ENCODE measurements around the gene PIGR. TPM values are rescaled to one million over a fixed set of nuclear protein-coding genes. Genes with fewer than 3 reads are reported as not detected.

PIGR gene
- total RNA-seq, 1 experiment from 2014 or later: 2.6 TPM

- no peak overlapping the region for H3K4me3 ChIP-seq (replicated peaks in 1 of 2; ENCODE audit: low read depth in 1 of 2, low read length in 2 of 2)
- CTCF ChIA-PET: no interaction called here
- no peaks in the 10 kb centered on the region for H3K9me3 ChIP-seq (ENCODE audit: control insufficient read depth in 1 of 2, insufficient read depth in 1 of 2, low read depth in 1 of 2, low read length in 2 of 2)
- H3K4me1 ChIP-seq (ENCODE audit: control insufficient read depth in 1 of 2, insufficient read depth in 2 of 2, low read length in 2 of 2): peaks cover 8 to 44% of the 10 kb centered on the region in 2 experiments
- no peak for ATAC-seq
- POLR2A ChIA-PET: no interaction called here
- no peaks in the 10 kb centered on the region for H3K36me3 ChIP-seq (ENCODE audit: control insufficient read depth in 1 of 2, insufficient read depth in 2 of 2, low read length in 2 of 2)
- no peak for DNase-seq (ENCODE audit: low read depth, low spot score)
- H3K27me3 ChIP-seq (ENCODE audit: insufficient read depth, low read length): no peaks in the 10 kb centered on the region
- no TSS peak for BruUV-seq (replicated peaks)
- no peak overlapping the region for H3K9ac ChIP-seq (ENCODE audit: low read length)
- TF ChIP-seq CEBPB (IDR thresholded peaks at IDR 0.05; ENCODE audit: low read depth) (no peak), FOSL1 (IDR thresholded peaks at IDR 0.05; ENCODE audit: low read depth) (no peak), CBX3 (IDR thresholded peaks at IDR 0.05; ENCODE audit: low read depth) (no peak), RAD21 (IDR thresholded peaks at IDR 0.05; ENCODE audit: low read depth) (peak; percentile 34; the same call in 1 of the 2 replicates), CTCF (IDR thresholded peaks at IDR 0.05 in 2 of 3, conservative IDR thresholded peaks at IDR 0.05 in 1 of 3; ENCODE audit: borderline replicate concordance in 1 of 3, insufficient read depth in 1 of 3, low read depth in 2 of 3, low read length in 2 of 3) (peak in 2 of 3 experiments; percentile 56 to 57; a peak in 4 of 6 replicates), ATF3 (IDR thresholded peaks at IDR 0.05) (no peak), ZFX (IDR thresholded peaks at IDR 0.05) (no peak), ELF1 (IDR thresholded peaks at IDR 0.05; ENCODE audit: borderline replicate concordance, low read depth) (no peak)
- TF ChIP-seq, protein P1, sequence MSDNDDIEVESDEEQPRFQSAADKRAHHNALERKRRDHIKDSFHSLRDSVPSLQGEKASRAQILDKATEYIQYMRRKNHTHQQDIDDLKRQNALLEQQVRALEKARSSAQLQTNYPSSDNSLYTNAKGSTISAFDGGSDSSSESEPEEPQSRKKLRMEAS (IDR thresholded peaks at IDR 0.05): no peak
- H3K79me2 ChIP-seq (ENCODE audit: insufficient read depth, low read length): no peaks in the 10 kb centered on the region
- RAD21 ChIA-PET (ENCODE audit: low non-redundant PET in 1 of 2, low total read pairs in 2 of 2, uncharacterized antibody in 2 of 2, unreplicated experiment in 2 of 2): no interaction called here
- intact Hi-C loops (cut with micrococcal nuclease): no loop called here
- no peaks in the 10 kb centered on the region for H4K20me1 ChIP-seq (ENCODE audit: insufficient read depth)
- H3K9me2 ChIP-seq (ENCODE audit: insufficient read depth): no peaks in the 10 kb centered on the region
- H2AFZ ChIP-seq (ENCODE audit: low read depth, low read length, poor library complexity, severe bottlenecking): no peak overlapping the region
- H3K4me2 ChIP-seq (ENCODE audit: low read length): no peak overlapping the region
- H3K27ac ChIP-seq (ENCODE audit: low read depth, low read length): no peak overlapping the region
These were observed 38.8 kb downstream of the PIGR start for GRCh38 chr1:206907304-206907991.

Data from HCT116 (cell line).